Heart left ventricle (tissue), 16 donors: ENCODE measurements around the gene HS6ST1. TPM values are rescaled to one million over a fixed set of nuclear protein-coding genes. Genes with fewer than 3 reads are reported as not detected.

Source experiments
- ATAC-seq, 4 donors: fragments of 200-7000 bp; cut with Tn5 transposase; one replicate each; pipeline ENCODE4 v1.9.1; 2020 to 2022; ENCODE audit warnings: moderate library complexity in 4 of 4, mild to moderate bottlenecking in 3 of 4, moderate number of reproducible peaks in 1 of 4
- DNase-seq, 5 donors: peaks; one replicate each; pipeline ENCODE4 v3.0.0-alpha.2; 2020
- H3K27ac ChIP-seq, 12 donors: fragments of 200-600 bp; sonication (generic) in 4 of 12; one replicate each; pipeline versions ENCODE4 v1.5.0 to v1.8.0; 2016 to 2022; ENCODE audit warnings: mild to moderate bottlenecking in 2 of 12
- H3K27me3 ChIP-seq, 9 donors: fragments of 200-600 bp; sonication (generic) in 2 of 9; one replicate each; pipeline versions ENCODE4 v1.5.1 to v1.8.0; 2016 to 2022; ENCODE audit warnings: mild to moderate bottlenecking in 3 of 9
- H3K36me3 ChIP-seq, 9 donors: fragments of 200-600 bp; sonication (generic) in 2 of 9; one replicate each; pipeline versions ENCODE4 v1.5.0 to v1.8.0; 2018 to 2022; ENCODE audit warnings: mild to moderate bottlenecking in 2 of 9
- H3K4me1 ChIP-seq, 12 donors: fragments of 200-600 bp; sonication (generic) in 4 of 12; one replicate each; pipeline versions ENCODE4 v1.5.0 to v1.8.0; 2016 to 2022; ENCODE audit warnings: mild to moderate bottlenecking in 3 of 12
- H3K4me3 ChIP-seq, 12 donors: fragments of 200-600 bp; sonication (generic) in 4 of 12; one replicate each; pipeline versions ENCODE4 v1.5.0 to v1.8.0; 2017 to 2022; ENCODE audit warnings: mild to moderate bottlenecking in 9 of 12, moderate library complexity in 4 of 12
- H3K9me3 ChIP-seq, 12 donors: fragments of 200-600 bp; sonication (generic) in 4 of 12; one replicate each; pipeline versions ENCODE4 v1.5.0 to v1.8.0; 2016 to 2022; ENCODE audit warnings: mild to moderate bottlenecking in 1 of 12
- CTCF ChIP-seq, 12 donors: fragments of 200-600 bp; sonication (generic) in 4 of 12; IDR thresholded peaks; one replicate each; pipeline versions ENCODE4 v1.5.0 to v1.8.0; 2018 to 2022; ENCODE audit warnings: antibody characterized with exemption in 12 of 12, mild to moderate bottlenecking in 5 of 12
- POLR2A ChIP-seq, 2 donors: fragments of 450-650 bp; IDR thresholded peaks; one replicate each; pipeline ENCODE4 v1.6.1; 2017; ENCODE audit warnings: antibody characterized with exemption in 2 of 2, mild to moderate bottlenecking in 2 of 2, moderate library complexity in 2 of 2
- WGBS, 4 donors: extraction: QIAGEN DNeasy Blood & Tissue Kit in 2 of 4; methylation state at CpG; one replicate each; pipeline versions ENCODE4 v1.1.5 to v1.1.7; 2013 to 2018; 5-methylcytosine and 5-hydroxymethylcytosine counted together
- intact Hi-C, 10 donors: fragments of 100-400 bp; cut with DNase I; formaldehyde crosslinking; loops; one replicate each; pipeline versions ENCODE4 v1.11.1 to v1.14.2; 2022
- polyA plus RNA-seq, 2 donors: library from polyadenylated mRNA; stranded (reverse); fragments of 200-250 nt; gene quantifications; one replicate each; pipeline ENCODE4 v1.2.3, GENCODE V29; 2013
- total RNA-seq, 9 donors: library from RNA; depleted of rRNA in 2 of 9; stranded (reverse); fragments of >200 nt in 2 of 9; fragmentation: NEBNext Ultra II Directional in 3 of 9; extraction: Animal tissue kit (Norgen Biotek cat#: 25700) in 3 of 9; gene quantifications; one replicate each; pipeline versions ENCODE4 v1.1.0 to v1.2.4, GENCODE V29; 2016 to 2023
- donor health status: ischemic (EF 13 %, LVEDD 7.1; RV severe dilation, severe dysfunction).
- donor health status: healthy with polysubstance abuse.
- donor health status: DM: no; HTN: yes; CAD: no.
- donor health status: DM: no; HTN: no; CAD: no.
- donor health status: ischemic (EF 25% LVEDD 6.9; RV normal size, moderate dysfunction).
- donor health status: ischemic (EF 25% LVEDD 5.7; RV mildly dilated, moderate dysfunction).
- donor health status: healthy.
- donor health status: DM: yes; HTN: yes; CAD: no.
- donor health status: ischemic (EF 35%, LVEDD 5.7; RV mildly dilated, moderate dysfunction).
- donor health status: nonischemic (EF 11% LVEDD 7.7; RV severe dilation, severe dysfunction).
- donor health status: DM: yes; HTN: yes; CAD: no.
- donor health status: PGD.
- donor health status: ischemic (EF 29% LVEDD 5.4; RV normal size, mild dysfunction).
- donor health status: nonischemic (EF 23%, LVEDD 6.1; RV moderate dilation, normal function).

Gene HS6ST1
- total and polyA plus RNA-seq, 11 donors: 15.6 to 87.3 (median 24.9) TPM

- no peaks in the 10 kb centered on the region for H3K27me3 ChIP-seq
- intact Hi-C loops: loop anchor here (5.0 to 10.0 kb wide), 8 partner anchors 32 to 140 kb away; no protein-coding TSS in a partner anchor
- no peaks in the 10 kb centered on the region for H3K9me3 ChIP-seq
- H3K27ac ChIP-seq: no peak overlapping the region
- ATAC-seq (no peak), DNase-seq (peak in 3 of 5 donors; percentile 6 to 57 (median 13))
- peaks cover 7 to 76% (median 31%) of the 10 kb centered on the region in 12 donors for H3K4me1 ChIP-seq
- 72 to 89% (median 86%) methylated on average over 12 to 20 of the region's 20 CpGs for WGBS, 4 donors
- no peak overlapping the region for H3K4me3 ChIP-seq
- TF ChIP-seq CTCF (IDR thresholded peaks at IDR 0.05): no peak
- no peaks in the 10 kb centered on the region for H3K36me3 ChIP-seq
Observed at GRCh38 chr2:128314348-128315121, 4.1 kb downstream of the HS6ST1 start.

- H3K4me3 ChIP-seq: no peak overlapping the region
- peak in 2 of 5 donors; percentile 8 to 30 for DNase-seq
- H3K27ac ChIP-seq: no peak overlapping the region
- no peaks in the 10 kb centered on the region for H3K9me3 ChIP-seq
- no peaks in the 10 kb centered on the region for H3K27me3 ChIP-seq
- no peak for ATAC-seq
- TF ChIP-seq POLR2A (IDR thresholded peaks at IDR 0.05) (no peak), CTCF (IDR thresholded peaks at IDR 0.05) (no peak)
- WGBS, 4 donors: 76 to 93% (median 79%) methylated on average over 4 of the region's 4 CpGs
- peaks cover 7 to 76% (median 35%) of the 10 kb centered on the region in 12 donors for H3K4me1 ChIP-seq
- no peaks in the 10 kb centered on the region for H3K36me3 ChIP-seq
- intact Hi-C loops: loop anchor here in 7 of 10 donors (5.0 to 10.0 kb wide), 6 partner anchors 79 to 139 kb away; no protein-coding TSS in a partner anchor
Observed at GRCh38 chr2:128313931-128314347, 4.7 kb downstream of the HS6ST1 start.

- peak in 2 of 5 donors; percentile 10 to 26 for DNase-seq
- peaks cover 7 to 83% (median 41%) of the 10 kb centered on the region in 12 donors for H3K4me1 ChIP-seq
- no peak overlapping the region for H3K4me3 ChIP-seq
- TF ChIP-seq CTCF (IDR thresholded peaks at IDR 0.05) (no peak), POLR2A (IDR thresholded peaks at IDR 0.05) (no peak)
- intact Hi-C loops: loop anchor here in 7 of 10 donors (5.0 to 10.0 kb wide), 6 partner anchors 78 to 138 kb away; no protein-coding TSS in a partner anchor
- 65 to 72% (median 71%) methylated on average over 8 of the region's 8 CpGs for WGBS, 4 donors
- no peaks in the 10 kb centered on the region for H3K27me3 ChIP-seq
- no peaks in the 10 kb centered on the region for H3K36me3 ChIP-seq
- no peak for ATAC-seq
- H3K27ac ChIP-seq: no peak overlapping the region
- H3K9me3 ChIP-seq: no peaks in the 10 kb centered on the region
Observed at GRCh38 chr2:128313091-128313836, 5.4 kb downstream of the HS6ST1 start.

- WGBS, 4 donors: 96 to 100% (median 97%) methylated on average over 6 of the region's 6 CpGs
- ATAC-seq (no peak), DNase-seq (peak in 1 of 5 donors; percentile 9)
- Histone ChIP-seq H3K4me1 (peaks cover 6 to 86% (median 48%) of the 10 kb centered on the region in 12 donors), H3K9me3 (no peaks in the 10 kb centered on the region), H3K27me3 (no peaks in the 10 kb centered on the region), H3K4me3 (no peak overlapping the region), H3K36me3 (no peaks in the 10 kb centered on the region), H3K27ac (no peak overlapping the region)
- TF ChIP-seq CTCF (IDR thresholded peaks at IDR 0.05) (no peak), POLR2A (IDR thresholded peaks at IDR 0.05) (no peak)
- intact Hi-C loops: loop anchor here in 7 of 10 donors (5.0 to 10.0 kb wide), 6 partner anchors 78 to 138 kb away; no protein-coding TSS in a partner anchor
Observed at GRCh38 chr2:128312411-128312810, 6.3 kb downstream of the HS6ST1 start.
